ENCODE results near the gene CSGALNACT2.

DNA sequence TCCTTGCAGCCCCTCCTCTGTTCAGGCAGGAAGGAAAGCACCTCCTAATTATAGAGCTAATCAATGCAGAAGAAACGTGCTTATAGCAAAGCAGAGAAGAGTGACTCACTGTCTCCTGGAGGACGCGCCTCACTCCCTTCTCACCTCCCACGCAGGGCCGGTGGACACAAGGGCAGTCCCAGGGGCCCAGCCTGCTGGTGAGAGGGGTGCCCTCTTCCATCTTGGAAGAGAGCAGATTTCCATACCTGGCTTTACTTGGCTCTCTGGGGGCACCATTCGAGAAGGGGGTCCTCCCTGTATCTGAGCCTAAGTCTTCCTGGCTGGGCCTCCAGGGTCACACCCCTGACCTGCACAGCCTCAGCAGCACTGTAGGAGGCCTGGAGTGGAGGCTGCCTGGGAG, 72.8 kb downstream of the CSGALNACT2 start:
- TF ChIP-seq, protein P1, sequence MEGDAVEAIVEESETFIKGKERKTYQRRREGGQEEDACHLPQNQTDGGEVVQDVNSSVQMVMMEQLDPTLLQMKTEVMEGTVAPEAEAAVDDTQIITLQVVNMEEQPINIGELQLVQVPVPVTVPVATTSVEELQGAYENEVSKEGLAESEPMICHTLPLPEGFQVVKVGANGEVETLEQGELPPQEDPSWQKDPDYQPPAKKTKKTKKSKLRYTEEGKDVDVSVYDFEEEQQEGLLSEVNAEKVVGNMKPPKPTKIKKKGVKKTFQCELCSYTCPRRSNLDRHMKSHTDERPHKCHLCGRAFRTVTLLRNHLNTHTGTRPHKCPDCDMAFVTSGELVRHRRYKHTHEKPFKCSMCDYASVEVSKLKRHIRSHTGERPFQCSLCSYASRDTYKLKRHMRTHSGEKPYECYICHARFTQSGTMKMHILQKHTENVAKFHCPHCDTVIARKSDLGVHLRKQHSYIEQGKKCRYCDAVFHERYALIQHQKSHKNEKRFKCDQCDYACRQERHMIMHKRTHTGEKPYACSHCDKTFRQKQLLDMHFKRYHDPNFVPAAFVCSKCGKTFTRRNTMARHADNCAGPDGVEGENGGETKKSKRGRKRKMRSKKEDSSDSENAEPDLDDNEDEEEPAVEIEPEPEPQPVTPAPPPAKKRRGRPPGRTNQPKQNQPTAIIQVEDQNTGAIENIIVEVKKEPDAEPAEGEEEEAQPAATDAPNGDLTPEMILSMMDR (IDR thresholded peaks at IDR 0.05), result no peak
- no peak for TF ChIP-seq EZH2 (IDR thresholded peaks at IDR 0.05; ENCODE audit: borderline replicate concordance, insufficient read depth, low read depth, low read length, poor library complexity, severe bottlenecking)

Data from B cell (primary cell).